Measurements from ENCODE around the gene UBTD2. TPM values are rescaled to one million over a fixed set of nuclear protein-coding genes. Genes with fewer than 3 reads are reported as not detected.

Gene UBTD2
- total RNA-seq, 1 donor from 2014 or later: 72.7 TPM

GRCh38 chr5:172162987-172163343 is 120.6 kb downstream of the UBTD2 start:
- no peaks in the 10 kb centered on the region for H3K36me3 Mint-ChIP-seq (ENCODE audit: insufficient read depth)
- DNase-seq (ENCODE audit: low spot score, unreplicated experiment): no peak
- no peaks in the 10 kb centered on the region for H3K9me3 Mint-ChIP-seq (ENCODE audit: low read depth)
- peaks cover 10% of the 10 kb centered on the region for H3K4me1 Mint-ChIP-seq (ENCODE audit: low read depth)
- no peak overlapping the region for H3K4me3 Mint-ChIP-seq (ENCODE audit: low read depth)
- H3K27ac Mint-ChIP-seq: no peak overlapping the region
- H3K27me3 Mint-ChIP-seq: no peaks in the 10 kb centered on the region
- TF ChIP-seq, protein P1, sequence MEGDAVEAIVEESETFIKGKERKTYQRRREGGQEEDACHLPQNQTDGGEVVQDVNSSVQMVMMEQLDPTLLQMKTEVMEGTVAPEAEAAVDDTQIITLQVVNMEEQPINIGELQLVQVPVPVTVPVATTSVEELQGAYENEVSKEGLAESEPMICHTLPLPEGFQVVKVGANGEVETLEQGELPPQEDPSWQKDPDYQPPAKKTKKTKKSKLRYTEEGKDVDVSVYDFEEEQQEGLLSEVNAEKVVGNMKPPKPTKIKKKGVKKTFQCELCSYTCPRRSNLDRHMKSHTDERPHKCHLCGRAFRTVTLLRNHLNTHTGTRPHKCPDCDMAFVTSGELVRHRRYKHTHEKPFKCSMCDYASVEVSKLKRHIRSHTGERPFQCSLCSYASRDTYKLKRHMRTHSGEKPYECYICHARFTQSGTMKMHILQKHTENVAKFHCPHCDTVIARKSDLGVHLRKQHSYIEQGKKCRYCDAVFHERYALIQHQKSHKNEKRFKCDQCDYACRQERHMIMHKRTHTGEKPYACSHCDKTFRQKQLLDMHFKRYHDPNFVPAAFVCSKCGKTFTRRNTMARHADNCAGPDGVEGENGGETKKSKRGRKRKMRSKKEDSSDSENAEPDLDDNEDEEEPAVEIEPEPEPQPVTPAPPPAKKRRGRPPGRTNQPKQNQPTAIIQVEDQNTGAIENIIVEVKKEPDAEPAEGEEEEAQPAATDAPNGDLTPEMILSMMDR (IDR thresholded peaks at IDR 0.05; ENCODE audit: unreplicated experiment): no peak

DNA sequence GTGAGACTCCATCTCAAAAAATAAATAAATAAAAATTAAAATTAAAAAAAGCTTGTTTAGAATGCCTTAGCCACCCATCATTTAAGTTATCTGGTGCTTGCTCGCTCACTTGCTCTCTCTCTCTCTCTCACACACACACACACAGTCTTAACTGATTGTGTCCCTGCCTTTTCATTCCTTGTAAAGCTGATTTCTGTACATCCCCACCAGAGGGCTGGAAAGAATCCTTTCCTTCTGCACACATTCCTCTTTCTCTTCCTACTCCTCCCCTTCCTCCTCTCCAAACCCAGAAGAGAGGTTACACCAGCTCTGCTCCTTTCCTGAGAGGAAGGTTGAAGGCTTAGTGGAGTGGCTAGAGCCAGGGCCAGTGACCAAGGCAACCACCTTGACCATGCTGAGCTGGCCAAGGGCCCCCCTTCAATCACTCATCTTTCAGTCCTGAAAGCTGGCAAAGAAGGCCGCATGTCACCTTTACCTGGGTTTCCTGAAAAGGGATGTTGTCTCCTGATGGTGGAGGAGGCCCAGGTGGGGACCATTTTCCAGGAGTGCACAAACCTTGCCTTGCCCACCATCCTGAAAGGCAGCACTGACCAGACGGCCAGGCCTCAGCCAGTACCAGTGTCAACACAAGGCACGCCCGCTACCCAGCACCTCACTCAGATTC is 121.1 kb downstream of the UBTD2 start:
- Mint-ChIP-seq H3K36me3 (ENCODE audit: insufficient read depth) (no peaks in the 10 kb centered on the region), H3K4me1 (ENCODE audit: low read depth) (peaks cover 8% of the 10 kb centered on the region), H3K27me3 (no peaks in the 10 kb centered on the region), H3K9me3 (ENCODE audit: low read depth) (no peaks in the 10 kb centered on the region), H3K4me3 (ENCODE audit: low read depth) (no peak overlapping the region), H3K27ac (no peak overlapping the region)
- no peak for DNase-seq (ENCODE audit: low spot score, unreplicated experiment)
- TF ChIP-seq, protein P1 (IDR thresholded peaks at IDR 0.05; ENCODE audit: unreplicated experiment): no peak

DNA sequence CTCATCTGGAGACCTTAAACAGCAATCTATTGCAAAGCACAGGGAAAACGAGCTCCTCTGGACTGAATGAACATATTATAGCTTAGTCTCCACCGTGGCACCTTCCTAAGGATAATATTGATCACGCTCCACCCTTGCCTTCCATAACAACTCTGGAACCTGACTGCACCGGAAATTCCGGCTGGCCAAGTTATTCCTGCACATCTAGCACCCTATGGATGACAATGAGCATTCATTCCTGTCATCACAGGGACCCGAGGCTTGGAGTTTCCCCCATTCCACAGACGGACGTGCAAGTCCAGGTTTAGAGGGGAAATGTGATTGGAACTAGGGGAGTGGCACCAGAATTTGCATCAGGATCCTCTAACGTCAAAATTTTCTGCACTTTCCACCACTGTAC is 123.1 kb downstream of the UBTD2 start:
- Mint-ChIP-seq H3K27ac (no peak overlapping the region), H3K36me3 (ENCODE audit: insufficient read depth) (peaks cover 4% of the 10 kb centered on the region), H3K27me3 (no peaks in the 10 kb centered on the region), H3K4me1 (ENCODE audit: low read depth) (peaks cover 14% of the 10 kb centered on the region), H3K4me3 (ENCODE audit: low read depth) (no peak overlapping the region), H3K9me3 (ENCODE audit: low read depth) (no peaks in the 10 kb centered on the region)
- TF ChIP-seq, protein P1 (IDR thresholded peaks at IDR 0.05; ENCODE audit: unreplicated experiment): no peak
- no peak for DNase-seq (ENCODE audit: low spot score, unreplicated experiment)

Other genes starting within 250 kb of the UBTD2 start
- gene STK10, start 95.5 kb downstream of the UBTD2 start, total RNA-seq: 18.1 and 18.3 TPM in 2 replicates
- gene EFCAB9, start 89.6 kb downstream of the UBTD2 start, total RNA-seq: not detected in 2 replicates
- 72.4 and 79.8 TPM in 2 replicates for gene SH3PXD2B, start 170.8 kb upstream of the UBTD2 start, total RNA-seq